Heart left ventricle (tissue), 13 donors: ENCODE results near the gene SHC1.

Experiments used
- CTCF ChIP-seq, 12 donors: fragments of 200-600 bp; sonication (generic) in 4 of 12; IDR thresholded peaks; one replicate each; pipeline versions ENCODE4 v1.5.0 to v1.8.0; 2018 to 2022; ENCODE audit warnings: antibody characterized with exemption in 12 of 12, mild to moderate bottlenecking in 5 of 12
- POLR2A ChIP-seq, 2 donors: fragments of 450-650 bp; IDR thresholded peaks; one replicate each; pipeline ENCODE4 v1.6.1; 2017; ENCODE audit warnings: antibody characterized with exemption in 2 of 2, mild to moderate bottlenecking in 2 of 2, moderate library complexity in 2 of 2
- donor health status: ischemic (EF 13 %, LVEDD 7.1; RV severe dilation, severe dysfunction).
- donor health status: DM: no; HTN: yes; CAD: no.
- donor health status: DM: no; HTN: no; CAD: no.
- donor health status: ischemic (EF 25% LVEDD 6.9; RV normal size, moderate dysfunction).
- donor health status: ischemic (EF 25% LVEDD 5.7; RV mildly dilated, moderate dysfunction).
- donor health status: ischemic (EF 35%, LVEDD 5.7; RV mildly dilated, moderate dysfunction).
- donor health status: nonischemic (EF 11% LVEDD 7.7; RV severe dilation, severe dysfunction).
- donor health status: DM: yes; HTN: yes; CAD: no.
- donor health status: PGD.
- donor health status: ischemic (EF 29% LVEDD 5.4; RV normal size, mild dysfunction).
- donor health status: nonischemic (EF 23%, LVEDD 6.1; RV moderate dilation, normal function).

- TF ChIP-seq CTCF (IDR thresholded peaks at IDR 0.05) (peak; percentile 59 to 83 (median 71)), POLR2A (IDR thresholded peaks at IDR 0.05) (no peak)
These were observed 26.7 kb downstream of the SHC1 start for GRCh38 chr1:154943649-154944400.
